ENCODE measurements around the gene REXO1. TPM values are rescaled to one million over a fixed set of nuclear protein-coding genes. Genes with fewer than 3 reads are reported as not detected.

REXO1 gene
- total and polyA plus RNA-seq, 2 of the 8 experiments (the other 6 are each of a cell fraction or from before 2014, with no cell fraction given), result 42.4 to 44.3 TPM

DNA sequence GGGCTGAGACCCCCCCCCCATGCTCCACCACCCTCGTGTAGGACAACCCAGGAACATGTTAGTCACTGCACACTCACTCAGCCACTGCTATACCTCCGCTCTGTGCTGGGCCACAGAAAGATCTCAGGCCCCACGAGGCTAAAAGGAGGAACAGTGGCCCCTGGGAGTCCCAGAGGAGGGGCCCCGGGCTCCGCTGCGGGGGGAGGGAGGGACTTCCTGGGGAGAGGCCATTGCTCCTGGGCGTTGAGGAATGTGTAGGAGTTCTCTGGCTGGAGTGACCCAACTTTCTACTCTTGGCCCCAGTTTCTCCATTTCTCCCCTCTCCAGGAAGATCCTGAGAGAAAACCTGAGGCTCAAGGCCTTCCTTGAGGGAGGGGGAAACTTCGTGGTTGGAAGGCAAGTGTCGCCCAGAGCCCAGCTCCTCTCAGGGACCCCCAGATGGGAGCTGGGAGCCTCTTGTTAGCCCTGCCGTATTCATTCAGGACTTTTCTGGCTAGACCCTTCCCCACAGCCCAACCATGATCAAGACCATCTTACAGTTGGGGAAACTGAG is 81.4 kb downstream of the REXO1 start:
- Histone ChIP-seq H4K5ac (ENCODE audit: insufficient read length, low read depth, low read length) (no peak overlapping the region), H2BK12ac (ENCODE audit: low read depth, low read length) (peak overlapping the region; percentile 87; the same call in 1 of the 2 replicates), H3K23me2 (ENCODE audit: low read depth, low read length) (peaks cover 9% of the 10 kb centered on the region; the same call in 1 of the 2 replicates), H2AK5ac (ENCODE audit: low read depth, low read length) (peak overlapping the region; percentile 20; the same call in 1 of the 2 replicates), H3K36me3 (ENCODE audit: control insufficient read depth in 2 of 4, insufficient read depth in 4 of 4, low read length in 3 of 4) (peaks cover 0 to 6% (median 0%) of the 10 kb centered on the region in 4 experiments; a peak in 1 of 8 replicates), H3K18ac (ENCODE audit: extremely low read depth, low read length) (no peak overlapping the region; the same call in 1 of the 2 replicates), H3K79me2 (ENCODE audit: control insufficient read depth in 1 of 2, insufficient read depth in 2 of 2, low read length in 2 of 2) (no peaks in the 10 kb centered on the region), H3K4me2 (ENCODE audit: insufficient read depth in 1 of 2, low read depth in 2 of 2, low read length in 2 of 2) (peak overlapping the region in 1 of 2 experiments; percentile 7; a peak in 3 of 4 replicates), H3K4me1 (replicated peaks in 1 of 4; ENCODE audit: control insufficient read depth in 3 of 4, insufficient read depth in 4 of 4, low read length in 3 of 4) (peaks cover 0 to 20% (median 8%) of the 10 kb centered on the region in 4 experiments; a peak in 6 of 7 replicates), H4K20me1 (replicated peaks in 1 of 2; ENCODE audit: control insufficient read depth in 1 of 2, insufficient read depth in 2 of 2, low read length in 2 of 2) (peaks cover 3 to 21% of the 10 kb centered on the region in 2 experiments), H3K9me3 (ENCODE audit: insufficient read depth in 2 of 2, low read depth in 1 of 2, low read length in 1 of 2) (peaks cover 7 to 9% of the 10 kb centered on the region in 2 experiments; a peak in 3 of 4 replicates), H3K4ac (replicated peaks; ENCODE audit: insufficient read length, low read depth, low read length) (no peak overlapping the region), H2AFZ (ENCODE audit: low read length) (no peak overlapping the region), H2BK15ac (ENCODE audit: low read length) (peak overlapping the region; percentile 55; the same call in 1 of the 2 replicates), H3K14ac (ENCODE audit: insufficient read length) (no peak overlapping the region), H3K23ac (ENCODE audit: insufficient read length) (no peak overlapping the region), H3K79me1 (ENCODE audit: low read depth, low read length) (no peaks in the 10 kb centered on the region), H4K91ac (replicated peaks; ENCODE audit: insufficient read length, low read length) (no peak overlapping the region), H3K4me3 (ENCODE audit: extremely low read depth in 1 of 4, insufficient read depth in 2 of 4, low read depth in 3 of 4, low read length in 4 of 4) (no peak overlapping the region), H3K27ac (ENCODE audit: low read depth, low read length) (no peak overlapping the region), H2BK20ac (ENCODE audit: low read length) (no peak overlapping the region; the same call in 1 of the 2 replicates), H3K56ac (replicated peaks; ENCODE audit: insufficient read length, low read depth, low read length) (no peak overlapping the region), H2BK5ac (ENCODE audit: low read depth, low read length) (no peak overlapping the region), H4K8ac (ENCODE audit: extremely low read depth, insufficient read depth, low read length) (no peak overlapping the region; the same call in 1 of the 2 replicates), H3K27me3 (replicated peaks in 1 of 4; ENCODE audit: control insufficient read depth in 3 of 4, extremely low read depth in 1 of 4, insufficient read depth in 3 of 4, low read length in 3 of 4) (peaks cover 63 to 81% (median 75%) of the 10 kb centered on the region in 4 experiments), H3K9ac (replicated peaks in 1 of 4; ENCODE audit: extremely low read depth in 1 of 4, low read depth in 3 of 4, low read length in 3 of 4) (no peak overlapping the region), H2BK120ac (replicated peaks; ENCODE audit: low read depth, low read length) (no peak overlapping the region)
- POLR2A ChIA-PET (ENCODE audit: partially characterized antibody), result interaction anchor here (0.7 to 4.4 kb wide), 2 partner anchors 19 to 52 kb away, joined by 3 to 14 read pairs; no protein-coding TSS in a partner anchor
- CTCF ChIA-PET (ENCODE audit: partially characterized antibody), result interaction anchor here (0.7 to 4.9 kb wide), 20 partner anchors 10 to 135 kb away, joined by 3 to 97 read pairs (median 5); no protein-coding TSS in a partner anchor
- DNase-seq (ENCODE audit: low read depth in 1 of 2, low spot score in 2 of 2) (peak in 1 of 2 experiments; percentile 50), FAIRE-seq (no peak)
- TF ChIP-seq ASH2L (IDR thresholded peaks at IDR 0.05; ENCODE audit: low read length), result no peak
- no peak for TF ChIP-seq TAF7 (optimal IDR thresholded peaks at IDR 0.05; ENCODE audit: borderline replicate concordance, low read depth, low read length)
- no peak for TF ChIP-seq POU5F1 (IDR thresholded peaks at IDR 0.05; ENCODE audit: low read depth, low read length)
- TF ChIP-seq SP4 (IDR thresholded peaks at IDR 0.05; ENCODE audit: low read length), result no peak
- TF ChIP-seq YY1 (IDR thresholded peaks at IDR 0.05; ENCODE audit: low read depth, low read length), result no peak
- no peak for TF ChIP-seq KDM1A (IDR thresholded peaks at IDR 0.05; ENCODE audit: borderline replicate concordance, low read length)
- no peak for TF ChIP-seq SP1 (IDR thresholded peaks at IDR 0.05; ENCODE audit: low read depth, low read length)
- TF ChIP-seq BACH1 (IDR thresholded peaks at IDR 0.05; ENCODE audit: low read length), result no peak
- no peak for TF ChIP-seq TEAD4 (IDR thresholded peaks at IDR 0.05; ENCODE audit: low read depth, low read length)
- TF ChIP-seq EP300 (IDR thresholded peaks at IDR 0.05; ENCODE audit: borderline replicate concordance in 1 of 2, low read depth in 2 of 2, low read length in 2 of 2), result no peak
- no peak for TF ChIP-seq SUZ12 (IDR thresholded peaks at IDR 0.05; ENCODE audit: low read length)
- TF ChIP-seq EZH2 (IDR thresholded peaks at IDR 0.05; ENCODE audit: low read depth, low read length, severe bottlenecking), result no peak
- WGBS, 2 experiments (ENCODE audit: extremely low coverage in 1 of 2, insufficient coverage in 1 of 2, insufficient read length in 1 of 2, insufficient replicate concordance in 2 of 2, low coverage in 1 of 2, low lambda C conversion rate in 2 of 2, missing lambda C conversion rate in 1 of 2), result 26% methylated on average over 9 of the region's 10 CpGs; no CpG with 5 or more reads in 1 of the 2 experiments

All from H1 (cell line).